Neural cell (in vitro differentiated cells): Measurements from ENCODE around the gene TPD52L2.

Experiments used
- EP300 ChIP-seq: fragments of 450-650 bp; conservative IDR thresholded peaks from 2 replicates; pipeline ENCODE4 v1.6.1; 2014; ENCODE audit warnings: antibody characterized with exemption, mild to moderate bottlenecking, moderate library complexity; ENCODE audit not compliant: poor library complexity, severe bottlenecking
- EZH2 ChIP-seq: fragments of 200-600, 300-800 bp; shearing (Covaris generic), sonication (generic); IDR thresholded peaks from 2 replicates; pipeline ENCODE4 v1.6.1; 2014; ENCODE audit warnings: antibody characterized with exemption, low read length, borderline replicate concordance, mild to moderate bottlenecking; ENCODE audit not compliant: insufficient read depth, poor library complexity, severe bottlenecking
- MXI1 ChIP-seq: fragments of 450-650 bp; conservative IDR thresholded peaks from 2 replicates; pipeline ENCODE4 v1.6.1; 2014; ENCODE audit warnings: antibody characterized with exemption, mild to moderate bottlenecking; ENCODE audit not compliant: poor library complexity, severe bottlenecking
- POLR2AphosphoS5 ChIP-seq: IDR thresholded peaks from 2 replicates; pipeline ENCODE4 v1.6.1; 2012
- RAD21 ChIP-seq: fragments of 450-650 bp; conservative IDR thresholded peaks from 2 replicates; pipeline ENCODE4 v1.6.1; 2014; ENCODE audit warnings: antibody characterized with exemption, mild to moderate bottlenecking, moderate library complexity
- SMC3 ChIP-seq: fragments of 450-650 bp; conservative IDR thresholded peaks from 2 replicates; pipeline ENCODE4 v1.6.1; 2014; ENCODE audit warnings: antibody characterized with exemption, mild to moderate bottlenecking, moderate library complexity; ENCODE audit not compliant: poor library complexity
- TAF1 ChIP-seq: IDR thresholded peaks from 2 replicates; pipeline ENCODE4 v1.6.1; 2012; ENCODE audit warnings: low read depth
- TF ChIP-seq, protein P1 (sequence below): fragments of 450-650 bp; IDR thresholded peaks from 2 replicates; pipeline ENCODE4 v1.5.1; 2014; ENCODE audit warnings: antibody characterized with exemption, mild to moderate bottlenecking, moderate library complexity; ENCODE audit not compliant: poor library complexity, severe bottlenecking
- TF ChIP-seq, protein P2 (sequence below): IDR thresholded peaks from 2 replicates; pipeline ENCODE4 v1.6.1; 2012; ENCODE audit warnings: borderline replicate concordance

DNA sequence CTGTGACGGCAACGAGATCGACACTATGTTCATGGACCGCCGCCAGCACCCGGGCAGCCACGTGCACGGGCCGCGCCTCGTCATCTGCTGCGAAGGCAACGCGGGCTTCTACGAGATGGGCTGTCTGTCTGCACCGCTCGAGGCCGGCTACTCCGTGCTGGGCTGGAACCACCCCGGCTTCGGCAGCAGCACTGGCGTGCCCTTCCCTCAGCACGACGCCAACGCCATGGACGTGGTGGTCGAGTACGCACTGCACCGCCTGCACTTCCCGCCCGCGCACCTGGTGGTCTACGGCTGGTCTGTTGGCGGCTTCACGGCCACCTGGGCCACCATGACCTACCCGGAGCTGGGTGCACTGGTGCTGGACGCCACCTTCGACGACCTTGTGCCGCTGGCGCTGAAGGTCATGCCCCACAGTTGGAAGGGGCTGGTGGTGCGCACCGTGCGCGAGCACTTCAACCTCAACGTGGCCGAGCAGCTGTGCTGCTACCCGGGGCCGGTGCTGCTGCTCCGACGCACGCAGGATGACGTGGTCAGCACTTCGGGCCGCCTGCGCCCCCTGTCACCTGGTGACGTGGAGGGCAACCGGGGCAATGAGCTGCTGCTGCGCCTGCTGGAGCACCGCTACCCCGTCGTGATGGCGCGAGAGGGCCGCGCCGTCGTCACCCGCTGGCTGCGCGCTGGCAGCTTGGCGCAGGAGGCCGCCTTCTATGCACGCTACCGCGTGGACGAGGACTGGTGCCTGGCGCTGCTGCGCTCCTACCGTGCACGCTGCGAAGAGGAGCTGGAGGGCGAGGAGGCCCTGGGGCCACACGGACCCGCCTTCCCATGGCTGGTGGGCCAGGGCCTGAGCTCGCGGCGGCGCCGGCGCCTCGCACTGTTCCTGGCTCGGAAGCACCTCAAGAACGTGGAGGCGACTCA is 2.8 kb upstream of the TPD52L2 start:
- TF ChIP-seq POLR2AphosphoS5 (no peak), RAD21 (no peak), EP300 (no peak), TAF1 (no peak), EZH2 (no peak), MXI1 (no peak), SMC3 (no peak)
- TF ChIP-seq, protein P1, sequence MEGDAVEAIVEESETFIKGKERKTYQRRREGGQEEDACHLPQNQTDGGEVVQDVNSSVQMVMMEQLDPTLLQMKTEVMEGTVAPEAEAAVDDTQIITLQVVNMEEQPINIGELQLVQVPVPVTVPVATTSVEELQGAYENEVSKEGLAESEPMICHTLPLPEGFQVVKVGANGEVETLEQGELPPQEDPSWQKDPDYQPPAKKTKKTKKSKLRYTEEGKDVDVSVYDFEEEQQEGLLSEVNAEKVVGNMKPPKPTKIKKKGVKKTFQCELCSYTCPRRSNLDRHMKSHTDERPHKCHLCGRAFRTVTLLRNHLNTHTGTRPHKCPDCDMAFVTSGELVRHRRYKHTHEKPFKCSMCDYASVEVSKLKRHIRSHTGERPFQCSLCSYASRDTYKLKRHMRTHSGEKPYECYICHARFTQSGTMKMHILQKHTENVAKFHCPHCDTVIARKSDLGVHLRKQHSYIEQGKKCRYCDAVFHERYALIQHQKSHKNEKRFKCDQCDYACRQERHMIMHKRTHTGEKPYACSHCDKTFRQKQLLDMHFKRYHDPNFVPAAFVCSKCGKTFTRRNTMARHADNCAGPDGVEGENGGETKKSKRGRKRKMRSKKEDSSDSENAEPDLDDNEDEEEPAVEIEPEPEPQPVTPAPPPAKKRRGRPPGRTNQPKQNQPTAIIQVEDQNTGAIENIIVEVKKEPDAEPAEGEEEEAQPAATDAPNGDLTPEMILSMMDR = no peak
- TF ChIP-seq, protein P2, sequence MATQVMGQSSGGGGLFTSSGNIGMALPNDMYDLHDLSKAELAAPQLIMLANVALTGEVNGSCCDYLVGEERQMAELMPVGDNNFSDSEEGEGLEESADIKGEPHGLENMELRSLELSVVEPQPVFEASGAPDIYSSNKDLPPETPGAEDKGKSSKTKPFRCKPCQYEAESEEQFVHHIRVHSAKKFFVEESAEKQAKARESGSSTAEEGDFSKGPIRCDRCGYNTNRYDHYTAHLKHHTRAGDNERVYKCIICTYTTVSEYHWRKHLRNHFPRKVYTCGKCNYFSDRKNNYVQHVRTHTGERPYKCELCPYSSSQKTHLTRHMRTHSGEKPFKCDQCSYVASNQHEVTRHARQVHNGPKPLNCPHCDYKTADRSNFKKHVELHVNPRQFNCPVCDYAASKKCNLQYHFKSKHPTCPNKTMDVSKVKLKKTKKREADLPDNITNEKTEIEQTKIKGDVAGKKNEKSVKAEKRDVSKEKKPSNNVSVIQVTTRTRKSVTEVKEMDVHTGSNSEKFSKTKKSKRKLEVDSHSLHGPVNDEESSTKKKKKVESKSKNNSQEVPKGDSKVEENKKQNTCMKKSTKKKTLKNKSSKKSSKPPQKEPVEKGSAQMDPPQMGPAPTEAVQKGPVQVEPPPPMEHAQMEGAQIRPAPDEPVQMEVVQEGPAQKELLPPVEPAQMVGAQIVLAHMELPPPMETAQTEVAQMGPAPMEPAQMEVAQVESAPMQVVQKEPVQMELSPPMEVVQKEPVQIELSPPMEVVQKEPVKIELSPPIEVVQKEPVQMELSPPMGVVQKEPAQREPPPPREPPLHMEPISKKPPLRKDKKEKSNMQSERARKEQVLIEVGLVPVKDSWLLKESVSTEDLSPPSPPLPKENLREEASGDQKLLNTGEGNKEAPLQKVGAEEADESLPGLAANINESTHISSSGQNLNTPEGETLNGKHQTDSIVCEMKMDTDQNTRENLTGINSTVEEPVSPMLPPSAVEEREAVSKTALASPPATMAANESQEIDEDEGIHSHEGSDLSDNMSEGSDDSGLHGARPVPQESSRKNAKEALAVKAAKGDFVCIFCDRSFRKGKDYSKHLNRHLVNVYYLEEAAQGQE = no peak
